GM12878 (cell line): ENCODE results near the gene RETREG3. TPM values are rescaled to one million over a fixed set of nuclear protein-coding genes. Genes with fewer than 3 reads are reported as not detected.

Experiments used
- CBX5 ChIP-seq: sonication (generic); IDR thresholded peaks from 2 replicates; pipeline ENCODE4 v1.6.1; 2016; ENCODE audit warnings: low read depth, moderate library complexity, mild to moderate bottlenecking, inconsistent platforms
- E2F4 ChIP-seq: IDR thresholded peaks from 2 replicates; pipeline ENCODE4 v1.6.1; 2012; ENCODE audit warnings: low read depth, low read length, improper control_type of control experiment
- GATAD2B ChIP-seq: fragments of 450-650 bp; conservative IDR thresholded peaks from 2 replicates; pipeline ENCODE4 v1.6.1; 2017; ENCODE audit warnings: low read depth, mild to moderate bottlenecking, moderate library complexity
- MEF2A ChIP-seq: IDR thresholded peaks from 2 replicates; pipeline ENCODE4 v1.6.1; 2011; ENCODE audit warnings: low read depth, mild to moderate bottlenecking, low read length, moderate library complexity; ENCODE audit not compliant: insufficient read depth
- MTA2 ChIP-seq: fragments of 450-650 bp; IDR thresholded peaks from 2 replicates; pipeline ENCODE4 v1.6.1; 2016; ENCODE audit warnings: low read depth, mild to moderate bottlenecking, moderate library complexity
- NFIC ChIP-seq: IDR thresholded peaks from 2 replicates; pipeline ENCODE4 v1.6.1; 2012; ENCODE audit warnings: low read depth, mild to moderate bottlenecking, inconsistent platforms, low read length, moderate library complexity
- PRDM15 ChIP-seq: fragments of 450-650 bp; formaldehyde crosslinking; IDR thresholded peaks from 2 replicates; pipeline ENCODE4 v1.4.0; 2020; ENCODE audit warnings: mild to moderate bottlenecking, moderate library complexity
- SUPT20H ChIP-seq: IDR thresholded peaks from 2 replicates; pipeline ENCODE4 v1.6.1; 2011; ENCODE audit warnings: low read depth, mild to moderate bottlenecking, low read length, moderate library complexity, borderline replicate concordance; ENCODE audit not compliant: control insufficient read depth
- TCF3 ChIP-seq: IDR thresholded peaks from 2 replicates; pipeline ENCODE4 v1.6.1; 2012; ENCODE audit warnings: low read depth, mild to moderate bottlenecking, low read length, borderline replicate concordance; ENCODE audit not compliant: insufficient read depth
- ZNF622 ChIP-seq: fragments of 450-650 bp; IDR thresholded peaks from 2 replicates; pipeline ENCODE4 v1.6.1; 2017; ENCODE audit warnings: mild to moderate bottlenecking, inconsistent platforms
- ZZZ3 ChIP-seq: IDR thresholded peaks from 2 replicates; pipeline ENCODE4 v1.6.1; 2011; ENCODE audit warnings: low read depth; ENCODE audit not compliant: control insufficient read depth, insufficient read length
- polyA plus RNA-seq, 11 experiments: library from polyadenylated mRNA; depleted of rRNA in 4 of 11; unstranded in 6 of 11; stranded (reverse) in 5 of 11; fragments of >200 nt; fragmentation: Nextera tagmentation in 4 of 11; fragmentation: Illumina TruSeq in 1 of 11; extraction: Ambion mirVana in 4 of 11; extraction: Trizol in 1 of 11; gene quantifications; 1 replicate in 1 of 11; 2 replicates in 10 of 11; pipeline versions ENCODE4 v1.2.1 to v1.2.3, GENCODE V29; 2011 to 2016; ENCODE audit warnings: inconsistent platforms in 2 of 11, missing spikeins in 2 of 11, low read depth in 1 of 11
- total RNA-seq, 4 experiments: library from RNA; depleted of rRNA in 3 of 4; stranded (reverse); fragments of >200 nt in 3 of 4; fragmentation: Illumina TruSeq in 1 of 4; extraction: Trizol in 1 of 4; gene quantifications; 2 replicates each; pipeline versions ENCODE4 v1.2.1 to v1.2.3, GENCODE V29; 2013 to 2021

RETREG3 gene
- total and polyA plus RNA-seq, 10 of the 15 experiments (the other 5 are each of a cell fraction or from before 2014, with no cell fraction given), result 7.0 to 50.6 (median 27.3) TPM

- TF ChIP-seq E2F4 (no peak), CBX5 (no peak), MTA2 (no peak), GATAD2B (no peak), NFIC (no peak), MEF2A (no peak), PRDM15 (CRISPR knock-in tag) (no peak), ZZZ3 (no peak), TCF3 (no peak), SUPT20H (no peak), ZNF622 (no peak)
These were observed 34.7 kb downstream of the RETREG3 start (continued) for GRCh38 chr17:42574463-42574862.
